ENCODE data around the gene KDM4B.

DNA sequence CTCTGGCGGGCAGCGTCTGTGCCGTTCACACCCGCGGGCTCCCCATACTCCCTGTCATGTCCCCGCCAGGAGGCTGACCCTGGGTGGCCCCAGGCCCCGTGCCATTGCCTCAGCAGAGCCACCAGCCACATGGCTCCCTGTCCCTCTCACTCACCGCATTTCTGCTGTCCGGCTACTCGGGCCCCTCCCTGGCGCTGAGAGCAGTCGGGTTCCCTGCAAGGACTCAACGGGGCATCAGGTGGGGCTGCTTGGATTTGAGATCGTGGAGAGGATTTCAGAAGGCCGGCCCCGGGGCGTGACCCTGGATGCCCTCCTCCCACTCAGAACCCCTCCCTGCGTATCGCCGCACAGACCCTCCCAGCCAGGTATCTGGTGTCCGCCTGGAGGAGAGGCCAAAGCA lies 142.1 kb downstream of the KDM4B start:
- no peak for TF ChIP-seq BHLHE40 (IDR thresholded peaks at IDR 0.05; ENCODE audit: borderline replicate concordance)
- no peak for TF ChIP-seq SUZ12 (IDR thresholded peaks at IDR 0.05)
- TF ChIP-seq, protein P1, sequence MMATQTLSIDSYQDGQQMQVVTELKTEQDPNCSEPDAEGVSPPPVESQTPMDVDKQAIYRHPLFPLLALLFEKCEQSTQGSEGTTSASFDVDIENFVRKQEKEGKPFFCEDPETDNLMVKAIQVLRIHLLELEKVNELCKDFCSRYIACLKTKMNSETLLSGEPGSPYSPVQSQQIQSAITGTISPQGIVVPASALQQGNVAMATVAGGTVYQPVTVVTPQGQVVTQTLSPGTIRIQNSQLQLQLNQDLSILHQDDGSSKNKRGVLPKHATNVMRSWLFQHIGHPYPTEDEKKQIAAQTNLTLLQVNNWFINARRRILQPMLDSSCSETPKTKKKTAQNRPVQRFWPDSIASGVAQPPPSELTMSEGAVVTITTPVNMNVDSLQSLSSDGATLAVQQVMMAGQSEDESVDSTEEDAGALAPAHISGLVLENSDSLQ (IDR thresholded peaks at IDR 0.05): no peak
- no peak for TF ChIP-seq LEF1 (IDR thresholded peaks at IDR 0.05; ENCODE audit: borderline replicate concordance)
- no peak for TF ChIP-seq SP1 (IDR thresholded peaks at IDR 0.05)
- TF ChIP-seq ZNF384 (IDR thresholded peaks at IDR 0.05): no peak
- no peak for TF ChIP-seq L3MBTL2 (conservative IDR thresholded peaks at IDR 0.05)
